SKM-1 treated with dmso at 0.1 percent for 144 hours (cell line): ENCODE data around the gene VPS45.
"Not testable (repeated sequence)": the region's sequence is repeated elsewhere in the genome, so short reads cannot be mapped to it uniquely, and the experiment has no call there.

Source experiments
- DNase-seq: peaks from one replicate; lab custom pipeline; 2025; ENCODE audit not compliant: unreplicated experiment; lab: John Stamatoyannopoulos, UW

Gene VPS45

GRCh38 chr1:150067184-150068108 lies at the start of gene VPS45:
Gene VPS45, plus strand, starts transcription at chr1:150067776. Its CDS starts 82 bp downstream, at chr1:150067858.
- peak; percentile 69 for DNase-seq

GRCh38 chr1:150018165-150018564 lies 49.4 kb upstream of the VPS45 start:
- DNase-seq: no peak

GRCh38 chr1:150020711-150021110 lies 46.9 kb upstream of the VPS45 start:
- no peak for DNase-seq

GRCh38 chr1:150021191-150021694 lies 46.3 kb upstream of the VPS45 start:
- no peak for DNase-seq

GRCh38 chr1:150022357-150022756 lies 45.2 kb upstream of the VPS45 start:
- no peak for DNase-seq

- no peak for DNase-seq
Measured at GRCh38 chr1:150024156-150024555, 43.4 kb upstream of the VPS45 start.

- no peak for DNase-seq
Measured at GRCh38 chr1:150028322-150028721, 39.3 kb upstream of the VPS45 start.

GRCh38 chr1:150034336-150034735 lies 33.2 kb upstream of the VPS45 start:
- DNase-seq: no peak

- no peak for DNase-seq
Measured at GRCh38 chr1:150049926-150050325, 17.6 kb upstream of the VPS45 start.

GRCh38 chr1:150051089-150051373 lies 16.5 kb upstream of the VPS45 start:
- DNase-seq: no peak

GRCh38 chr1:150051905-150052412 lies 15.6 kb upstream of the VPS45 start:
- DNase-seq: not testable (repeated sequence)

- peak; percentile 86 for DNase-seq
Measured at GRCh38 chr1:150053926-150054325, 13.7 kb upstream of the VPS45 start.

GRCh38 chr1:150055507-150055906 lies 12.1 kb upstream of the VPS45 start:
- not testable (repeated sequence) for DNase-seq

- DNase-seq: peak; percentile 53
Measured at GRCh38 chr1:150056407-150056806, 11.2 kb upstream of the VPS45 start.

- no peak for DNase-seq
Measured at GRCh38 chr1:150060260-150060659, 7.3 kb upstream of the VPS45 start.

- no peak for DNase-seq
Measured at GRCh38 chr1:150061632-150062101, 5.9 kb upstream of the VPS45 start.

- DNase-seq: no peak
Measured at GRCh38 chr1:150062113-150062512, 5.5 kb upstream of the VPS45 start.

- DNase-seq: no peak
Measured at GRCh38 chr1:150065184-150065871, 2.2 kb upstream of the VPS45 start.

- DNase-seq: no peak
Measured at GRCh38 chr1:150066328-150066727, 1.2 kb upstream of the VPS45 start.

GRCh38 chr1:150066838-150067183 lies 765 bp upstream of the VPS45 start:
- no peak for DNase-seq

GRCh38 chr1:150068109-150068435 lies 496 bp downstream of the VPS45 start:
- DNase-seq: no peak

GRCh38 chr1:150069923-150070322 lies 2.3 kb downstream of the VPS45 start:
- no peak for DNase-seq
